ENCODE results near the gene FHOD3. TPM values are rescaled to one million over a fixed set of nuclear protein-coding genes. Genes with fewer than 3 reads are reported as not detected.

FHOD3 gene
- total RNA-seq, 1 experiment from 2014 or later = 10.6 TPM

GRCh38 chr18:36348971-36349417 is 51.5 kb downstream of the FHOD3 start:
- Histone ChIP-seq H3K27ac (0 out of 2 replicates have a peak overlapping the region, but pooled peaks have one; percentile 19), H3K4me1 (replicated peaks; ENCODE audit: insufficient read depth) (no peaks in the 10 kb centered on the region), H2AFZ (no peak overlapping the region), H3K27me3 (ENCODE audit: insufficient read depth, low read depth) (no peaks in the 10 kb centered on the region), H3K9me3 (ENCODE audit: insufficient read depth, low read depth) (no peaks in the 10 kb centered on the region), H3K79me2 (ENCODE audit: low read depth) (no peaks in the 10 kb centered on the region), H3K4me3 (no peak overlapping the region), H3F3A (ENCODE audit: insufficient read depth, low read depth) (no peaks in the 10 kb centered on the region), H4K20me1 (ENCODE audit: insufficient read depth) (no peaks in the 10 kb centered on the region), H3K36me3 (ENCODE audit: low read depth) (no peaks in the 10 kb centered on the region), H3K9me2 (ENCODE audit: insufficient read depth) (no peaks in the 10 kb centered on the region), H3K4me2 (peak overlapping the region; percentile 10; the same call in 1 of the 2 replicates)
- ChIA-PET POLR2A (ENCODE audit: unreplicated experiment) (no interaction called here), CTCF (no interaction called here)
- BruUV-seq (replicated peaks) = no TSS peak
- TF ChIP-seq, protein P1, sequence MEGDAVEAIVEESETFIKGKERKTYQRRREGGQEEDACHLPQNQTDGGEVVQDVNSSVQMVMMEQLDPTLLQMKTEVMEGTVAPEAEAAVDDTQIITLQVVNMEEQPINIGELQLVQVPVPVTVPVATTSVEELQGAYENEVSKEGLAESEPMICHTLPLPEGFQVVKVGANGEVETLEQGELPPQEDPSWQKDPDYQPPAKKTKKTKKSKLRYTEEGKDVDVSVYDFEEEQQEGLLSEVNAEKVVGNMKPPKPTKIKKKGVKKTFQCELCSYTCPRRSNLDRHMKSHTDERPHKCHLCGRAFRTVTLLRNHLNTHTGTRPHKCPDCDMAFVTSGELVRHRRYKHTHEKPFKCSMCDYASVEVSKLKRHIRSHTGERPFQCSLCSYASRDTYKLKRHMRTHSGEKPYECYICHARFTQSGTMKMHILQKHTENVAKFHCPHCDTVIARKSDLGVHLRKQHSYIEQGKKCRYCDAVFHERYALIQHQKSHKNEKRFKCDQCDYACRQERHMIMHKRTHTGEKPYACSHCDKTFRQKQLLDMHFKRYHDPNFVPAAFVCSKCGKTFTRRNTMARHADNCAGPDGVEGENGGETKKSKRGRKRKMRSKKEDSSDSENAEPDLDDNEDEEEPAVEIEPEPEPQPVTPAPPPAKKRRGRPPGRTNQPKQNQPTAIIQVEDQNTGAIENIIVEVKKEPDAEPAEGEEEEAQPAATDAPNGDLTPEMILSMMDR (conservative IDR thresholded peaks at IDR 0.05) = no peak
- no peak for TF ChIP-seq EZH2 (IDR thresholded peaks at IDR 0.05; ENCODE audit: low read depth)
- no peak for DNase-seq
- intact Hi-C loops (cut with micrococcal nuclease; ENCODE audit: unreplicated experiment) = no loop called here

DNA sequence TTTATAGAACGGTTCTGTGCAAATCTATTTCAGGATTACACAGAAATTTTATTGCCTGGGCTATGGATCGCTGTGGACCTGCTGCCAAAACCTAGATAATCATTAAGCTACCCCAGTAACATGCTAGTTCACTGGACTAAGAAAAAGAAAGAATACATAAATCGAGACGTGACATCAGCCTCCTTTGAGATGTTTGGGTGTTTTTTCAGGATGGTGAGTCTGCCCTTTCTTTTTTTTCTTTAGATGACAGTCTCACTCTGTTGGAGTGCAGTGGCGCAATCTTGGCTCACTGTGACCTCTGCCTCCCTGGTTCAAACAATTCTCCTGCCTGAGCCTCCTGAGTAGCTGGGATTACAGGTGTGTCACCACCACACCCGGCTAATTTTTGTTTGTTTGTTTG is 52.0 kb downstream of the FHOD3 start:
- no peaks in the 10 kb centered on the region for H3F3A ChIP-seq (ENCODE audit: insufficient read depth, low read depth)
- BruUV-seq (replicated peaks) = no TSS peak
- no peaks in the 10 kb centered on the region for H3K4me1 ChIP-seq (replicated peaks; ENCODE audit: insufficient read depth)
- H4K20me1 ChIP-seq (ENCODE audit: insufficient read depth) = no peaks in the 10 kb centered on the region
- H3K27me3 ChIP-seq (ENCODE audit: insufficient read depth, low read depth) = no peaks in the 10 kb centered on the region
- no peaks in the 10 kb centered on the region for H3K36me3 ChIP-seq (ENCODE audit: low read depth)
- DNase-seq = peak in 1 of 2 experiments; percentile 42
- no peak for TF ChIP-seq EZH2 (IDR thresholded peaks at IDR 0.05; ENCODE audit: low read depth)
- TF ChIP-seq, protein P1 (conservative IDR thresholded peaks at IDR 0.05) = no peak
- no peaks in the 10 kb centered on the region for H3K79me2 ChIP-seq (ENCODE audit: low read depth)
- CTCF ChIA-PET = no interaction called here
- no peaks in the 10 kb centered on the region for H3K9me3 ChIP-seq (ENCODE audit: insufficient read depth, low read depth)
- POLR2A ChIA-PET (ENCODE audit: unreplicated experiment) = no interaction called here
- H3K27ac ChIP-seq = 0 out of 2 replicates have a peak overlapping the region, but pooled peaks have one; percentile 19
- no peak overlapping the region for H2AFZ ChIP-seq
- no peak overlapping the region for H3K4me3 ChIP-seq
- H3K9me2 ChIP-seq (ENCODE audit: insufficient read depth) = no peaks in the 10 kb centered on the region
- intact Hi-C loops (cut with micrococcal nuclease; ENCODE audit: unreplicated experiment) = no loop called here
- peak overlapping the region; percentile 10; the same call in 1 of the 2 replicates for H3K4me2 ChIP-seq

DNA sequence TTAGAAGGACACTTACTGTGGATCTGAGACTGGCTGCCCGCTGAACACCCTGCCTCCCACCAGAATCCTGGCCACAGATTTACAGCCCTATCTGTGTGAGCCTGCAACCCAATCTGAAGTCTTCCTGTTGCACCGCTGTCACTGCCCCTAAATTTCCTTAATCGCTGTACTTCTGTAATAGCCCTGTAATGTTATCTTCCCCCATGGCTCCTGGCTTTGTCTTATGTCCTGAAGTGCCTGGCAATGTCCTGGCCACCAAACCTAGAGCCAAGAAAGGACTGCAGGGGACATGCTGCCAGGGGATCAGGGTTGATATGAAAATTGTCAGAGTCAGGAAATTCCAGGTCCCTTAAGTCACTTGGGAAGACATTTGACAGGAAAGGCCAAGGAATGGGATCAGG is 52.7 kb downstream of the FHOD3 start:
- no TSS peak for BruUV-seq (replicated peaks)
- Histone ChIP-seq H3K9me2 (ENCODE audit: insufficient read depth) (no peaks in the 10 kb centered on the region), H3K4me1 (replicated peaks; ENCODE audit: insufficient read depth) (no peaks in the 10 kb centered on the region), H3F3A (ENCODE audit: insufficient read depth, low read depth) (no peaks in the 10 kb centered on the region), H3K36me3 (ENCODE audit: low read depth) (no peaks in the 10 kb centered on the region), H4K20me1 (ENCODE audit: insufficient read depth) (no peaks in the 10 kb centered on the region), H3K79me2 (ENCODE audit: low read depth) (no peaks in the 10 kb centered on the region), H3K9me3 (ENCODE audit: insufficient read depth, low read depth) (no peaks in the 10 kb centered on the region), H3K27me3 (ENCODE audit: insufficient read depth, low read depth) (no peaks in the 10 kb centered on the region), H3K4me3 (no peak overlapping the region), H2AFZ (no peak overlapping the region), H3K4me2 (no peak overlapping the region), H3K27ac (0 out of 2 replicates have a peak overlapping the region, but pooled peaks have one; percentile 19)
- intact Hi-C loops (cut with micrococcal nuclease; ENCODE audit: unreplicated experiment) = loop anchor here (10.0 kb wide), 1 partner anchor 45 kb away; no protein-coding TSS in a partner anchor
- DNase-seq = no peak
- POLR2A ChIA-PET (ENCODE audit: unreplicated experiment) = no interaction called here
- CTCF ChIA-PET = no interaction called here
- no peak for TF ChIP-seq EZH2 (IDR thresholded peaks at IDR 0.05; ENCODE audit: low read depth)
- TF ChIP-seq, protein P1 (conservative IDR thresholded peaks at IDR 0.05) = no peak

Measured in PC-9 (cell line).